Psoas muscle (tissue), 8 donors: Measurements from ENCODE around the gene ACAT1. TPM values are rescaled to one million over a fixed set of nuclear protein-coding genes. Genes with fewer than 3 reads are reported as not detected.

Source experiments
- ATAC-seq, 4 donors: fragments of 200-7000 bp; cut with Tn5 transposase; one replicate each; pipeline ENCODE4 v1.9.1; 2020; ENCODE audit warnings: moderate library complexity in 3 of 4, mild to moderate bottlenecking in 2 of 4
- DNase-seq, 2 donors: peaks; one replicate each; pipeline ENCODE4 v3.0.0-alpha.2; 2020
- H3K27ac ChIP-seq: fragments of 200-600 bp; one replicate; pipeline ENCODE4 v1.8.0; 2022
- H3K27me3 ChIP-seq, 3 donors: fragments of 200-600 bp in 1 of 3; one replicate each; pipeline versions ENCODE4 v1.6.1 to v1.8.0; 2013 to 2022; ENCODE audit warnings: low read length in 2 of 3, mild to moderate bottlenecking in 2 of 3, moderate library complexity in 1 of 3; ENCODE audit not compliant: insufficient read depth in 3 of 3
- H3K36me3 ChIP-seq, 2 donors: fragments of 200-600 bp in 1 of 2; one replicate each; pipeline versions ENCODE4 v1.6.1 to v1.8.0; 2013 to 2022; ENCODE audit warnings: low read depth in 1 of 2, mild to moderate bottlenecking in 1 of 2, moderate library complexity in 1 of 2; ENCODE audit not compliant: insufficient read depth in 1 of 2
- H3K4me1 ChIP-seq: fragments of 200-600 bp; one replicate; pipeline ENCODE4 v1.8.0; 2022
- H3K4me3 ChIP-seq: fragments of 200-600 bp; one replicate; pipeline ENCODE4 v1.8.0; 2022; ENCODE audit warnings: mild to moderate bottlenecking
- H3K9me3 ChIP-seq: fragments of 200-600 bp; one replicate; pipeline ENCODE4 v1.8.0; 2022
- CTCF ChIP-seq: fragments of 200-600 bp; IDR thresholded peaks from one replicate; pipeline ENCODE4 v1.8.0; 2022; ENCODE audit warnings: antibody characterized with exemption
- WGBS, 3 donors: extraction: QIAGEN DNeasy Blood & Tissue Kit; methylation state at CpG; one replicate each; pipeline versions ENCODE4 v1.1.6 to v1.1.7; 2013; 5-methylcytosine and 5-hydroxymethylcytosine counted together
- intact Hi-C, 2 donors: fragments of 100-400 bp; cut with DNase I; formaldehyde crosslinking; loops; one replicate each; pipeline versions ENCODE4 v1.11.0 to v1.14.2; 2022
- polyA plus RNA-seq, 3 donors: library from polyadenylated mRNA; stranded (reverse); fragments of 200-250 nt; gene quantifications; one replicate each; pipeline ENCODE4 v1.2.3, GENCODE V29; 2013
- total RNA-seq, 4 donors: library from RNA; stranded (reverse); fragmentation: NEBNext Ultra II Directional in 2 of 4; extraction: Animal tissue kit (Norgen Biotek cat#: 25700) in 2 of 4; gene quantifications; one replicate each; pipeline versions ENCODE4 v1.2.1 to v1.2.4, GENCODE V29; 2021 to 2023
- donor health status: healthy with polysubstance abuse.
- donor health status: DM: no; HTN: no; CAD: no; lungs with moderate emphysema.
- donor health status: Bipolar disorder and iron deficiency.
- donor health status: healthy.
- donor health status: DM: yes; HTN: yes; CAD: no.
- donor health status: DM: no; HTN: no; CAD: no.
- donor health status: DM: no; HTN: no; CAD: no.
- donor health status: DM: yes; HTN: yes; CAD: no.

The ACAT1 gene
- total and polyA plus RNA-seq, 7 donors, result 141 to 263 (median 176) TPM

GRCh38 chr11:108137212-108137611 lies 15.8 kb downstream of the ACAT1 start:
- 85 to 100% (median 94%) methylated on average over 1 of the region's 1 CpG for WGBS, 3 donors
- ATAC-seq, result no peak
- Histone ChIP-seq H3K36me3 (peaks cover 8 to 91% of the 10 kb centered on the region in 2 donors), H3K27me3 (no peaks in the 10 kb centered on the region), H3K9me3 (no peaks in the 10 kb centered on the region), H3K27ac (peak overlapping the region; percentile 5), H3K4me3 (no peak overlapping the region), H3K4me1 (peaks cover 8% of the 10 kb centered on the region)
- no peak for DNase-seq
- TF ChIP-seq CTCF, result no peak
- intact Hi-C loops, result no loop called here

- H3K4me1 ChIP-seq, result no peaks in the 10 kb centered on the region
- H3K4me3 ChIP-seq, result no peak overlapping the region
- H3K27me3 ChIP-seq, result no peaks in the 10 kb centered on the region
- DNase-seq (no peak), ATAC-seq (no peak)
- 75 to 79% (median 76%) methylated on average over 7 of the region's 7 CpGs for WGBS, 3 donors
- intact Hi-C loops, result no loop called here
- H3K36me3 ChIP-seq, result peaks cover 14 to 97% of the 10 kb centered on the region in 2 donors
- TF ChIP-seq CTCF, result no peak
- no peaks in the 10 kb centered on the region for H3K9me3 ChIP-seq
- H3K27ac ChIP-seq, result no peak overlapping the region
Measured at GRCh38 chr11:108142304-108142703, 20.9 kb downstream of the ACAT1 start.

- no peak for ATAC-seq
Measured at GRCh38 chr11:108144615-108145014, 23.2 kb downstream of the ACAT1 start.

GRCh38 chr11:108147150-108147549 lies 25.8 kb downstream of the ACAT1 start:
- H3K27ac ChIP-seq, result no peak overlapping the region
- H3K4me1 ChIP-seq, result no peaks in the 10 kb centered on the region
- H3K4me3 ChIP-seq, result no peak overlapping the region
- no peak for TF ChIP-seq CTCF
- H3K36me3 ChIP-seq, result peaks cover 14 to 100% of the 10 kb centered on the region in 2 donors
- H3K9me3 ChIP-seq, result no peaks in the 10 kb centered on the region
- intact Hi-C loops, result no loop called here
- no peak for DNase-seq
- 45 to 77% (median 47%) methylated on average over 1 of the region's 1 CpG for WGBS, 3 donors
- no peaks in the 10 kb centered on the region for H3K27me3 ChIP-seq
- peak in 3 of 4 donors; percentile 44 to 61 (median 59) for ATAC-seq

More at GRCh38 chr11:108144615-108145014, 23.2 kb downstream of the ACAT1 start:
- Histone ChIP-seq H3K4me3 (no peak overlapping the region), H3K27ac (no peak overlapping the region), H3K9me3 (no peaks in the 10 kb centered on the region), H3K4me1 (no peaks in the 10 kb centered on the region), H3K36me3 (peaks cover 17 to 100% of the 10 kb centered on the region in 2 donors), H3K27me3 (no peaks in the 10 kb centered on the region)
- no peak for DNase-seq
- WGBS, 3 donors, result 86 to 95% (median 89%) methylated on average over 3 of the region's 3 CpGs
- TF ChIP-seq CTCF, result no peak
- intact Hi-C loops, result no loop called here

- DNase-seq (no peak), ATAC-seq (no peak)
- Histone ChIP-seq H3K27ac (no peak overlapping the region), H3K4me1 (no peaks in the 10 kb centered on the region), H3K9me3 (no peaks in the 10 kb centered on the region), H3K36me3 (peaks cover 11 to 100% of the 10 kb centered on the region in 2 donors), H3K4me3 (no peak overlapping the region), H3K27me3 (no peaks in the 10 kb centered on the region)
- WGBS, 3 donors, result 77 to 83% (median 77%) methylated on average over 3 of the region's 3 CpGs
- intact Hi-C loops, result no loop called here
- no peak for TF ChIP-seq CTCF
Measured at GRCh38 chr11:108148556-108148955, 27.2 kb downstream of the ACAT1 start.
